GM23248 (cell line): ENCODE measurements around the gene SLC9A6.

Source experiments
- EZH2 ChIP-seq: fragments of 200-600 bp; sonication (generic); IDR thresholded peaks from 2 replicates; pipeline ENCODE4 v1.6.1; 2018; ENCODE audit warnings: antibody characterized with exemption, mild to moderate bottlenecking; ENCODE audit not compliant: insufficient read depth, poor library complexity, severe bottlenecking
- EZH2phosphoT487 ChIP-seq: fragments of 200-600 bp; sonication (generic); IDR thresholded peaks from 2 replicates; pipeline ENCODE4 v1.6.1; 2018; ENCODE audit warnings: antibody characterized with exemption, moderate library complexity, mild to moderate bottlenecking, low read depth; ENCODE audit not compliant: insufficient read depth

- no peak for TF ChIP-seq EZH2
- no peak for TF ChIP-seq EZH2phosphoT487
Observed at GRCh38 chrX:136029766-136030165, 44.5 kb downstream of the SLC9A6 start.
